Colonic mucosa (tissue), 4 donors: Measurements from ENCODE around the gene PRKCB. TPM values are rescaled to one million over a fixed set of nuclear protein-coding genes. Genes with fewer than 3 reads are reported as not detected.
"Not testable (repeated sequence)": the region's sequence is repeated elsewhere in the genome, so short reads cannot be mapped to it uniquely, and the experiment has no call there.

Experiments
- DNase-seq: peaks from one replicate; pipeline ENCODE4 v3.0.0-alpha.2; 2020
- H3K27ac ChIP-seq: fragments of 200-600 bp; one replicate; pipeline ENCODE4 v1.8.0; 2021
- H3K27me3 ChIP-seq: fragments of 200-600 bp; one replicate; pipeline ENCODE4 v1.8.0; 2021
- H3K36me3 ChIP-seq: fragments of 200-600 bp; one replicate; pipeline ENCODE4 v1.8.0; 2021
- H3K4me1 ChIP-seq: fragments of 200-600 bp; one replicate; pipeline ENCODE4 v1.8.0; 2021; ENCODE audit warnings: mild to moderate bottlenecking
- H3K4me3 ChIP-seq: fragments of 200-600 bp; one replicate; pipeline ENCODE4 v1.8.0; 2021
- H3K9ac ChIP-seq, 2 donors: one replicate each; pipeline ENCODE4 v1.7.0; 2013; ENCODE audit warnings: control low read depth in 2 of 2, low read depth in 2 of 2, low read length in 2 of 2
- H3K9me3 ChIP-seq: fragments of 200-600 bp; one replicate; pipeline ENCODE4 v1.8.0; 2021
- CTCF ChIP-seq: fragments of 200-600 bp; IDR thresholded peaks from one replicate; pipeline ENCODE4 v1.8.0; 2022; ENCODE audit warnings: antibody characterized with exemption, mild to moderate bottlenecking
- intact Hi-C: fragments of 100-400 bp; cut with DNase I; formaldehyde crosslinking; loops from one replicate; pipeline ENCODE4 v1.14.1; 2022
- total RNA-seq, 2 donors: library from RNA; stranded (reverse); fragmentation: NEBNext Ultra II Directional in 1 of 2; extraction: Animal tissue kit (Norgen Biotek cat#: 25700) in 1 of 2; gene quantifications; one replicate each; pipeline ENCODE4 v1.2.1, GENCODE V29; 2021
- donor health status: healthy.
- donor health status: DM: no; HTN: no; CAD: no.
- donor health status: DM: no; HTN: no; CAD: no.

PRKCB gene
- total RNA-seq, 2 donors from 2014 or later: 2.5 to 10.7 TPM

GRCh38 chr16:24013054-24013636 lies 177.4 kb downstream of the PRKCB start:
- no peak overlapping the region for H3K9ac ChIP-seq
- no peak overlapping the region for H3K4me3 ChIP-seq
- no peaks in the 10 kb centered on the region for H3K9me3 ChIP-seq
- intact Hi-C loops: loop anchor here (5.0 kb wide), 1 partner anchor 276 kb away; no protein-coding TSS in a partner anchor
- H3K27me3 ChIP-seq: no peaks in the 10 kb centered on the region
- H3K4me1 ChIP-seq: peaks cover 9% of the 10 kb centered on the region
- no peak for TF ChIP-seq CTCF
- no peaks in the 10 kb centered on the region for H3K36me3 ChIP-seq
- H3K27ac ChIP-seq: no peak overlapping the region
- no peak for DNase-seq

- Histone ChIP-seq H3K9ac (no peak overlapping the region), H3K4me3 (no peak overlapping the region), H3K36me3 (no peaks in the 10 kb centered on the region), H3K9me3 (no peaks in the 10 kb centered on the region), H3K27me3 (no peaks in the 10 kb centered on the region), H3K27ac (no peak overlapping the region), H3K4me1 (peaks cover 9% of the 10 kb centered on the region)
- no peak for TF ChIP-seq CTCF
- intact Hi-C loops: loop anchor here (5.0 kb wide), 1 partner anchor 277 kb away; no protein-coding TSS in a partner anchor
- DNase-seq: peak; percentile 44
Observed at GRCh38 chr16:24013864-24014645, 178.3 kb downstream of the PRKCB start.

DNA sequence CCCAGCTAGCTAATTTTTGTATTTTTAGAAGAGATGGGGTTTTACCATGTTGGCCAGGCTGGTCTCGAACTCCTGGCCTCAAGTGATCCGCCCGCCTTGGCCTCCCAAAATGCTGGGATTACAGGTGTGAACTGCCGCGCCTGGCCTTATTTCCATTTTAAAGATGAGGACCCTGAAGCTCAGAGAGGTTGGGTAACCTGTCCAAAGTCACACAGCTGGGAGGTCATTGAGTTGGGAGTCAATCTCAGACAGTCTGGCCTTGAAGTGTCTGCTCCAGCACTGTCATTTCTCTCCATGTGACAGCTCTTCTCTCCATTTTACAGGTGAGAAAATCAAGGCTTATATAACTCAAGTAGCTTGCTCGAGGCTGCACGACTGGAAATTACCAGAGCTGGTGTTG lies 179.2 kb downstream of the PRKCB start:
- not testable (repeated sequence) for H3K27ac ChIP-seq, H3K9me3 ChIP-seq, H3K27me3 ChIP-seq, H3K9ac ChIP-seq, H3K4me1 ChIP-seq, H3K4me3 ChIP-seq, H3K36me3 ChIP-seq, DNase-seq
- intact Hi-C loops: loop anchor here (5.0 kb wide), 1 partner anchor 278 kb away; no protein-coding TSS in a partner anchor

DNA sequence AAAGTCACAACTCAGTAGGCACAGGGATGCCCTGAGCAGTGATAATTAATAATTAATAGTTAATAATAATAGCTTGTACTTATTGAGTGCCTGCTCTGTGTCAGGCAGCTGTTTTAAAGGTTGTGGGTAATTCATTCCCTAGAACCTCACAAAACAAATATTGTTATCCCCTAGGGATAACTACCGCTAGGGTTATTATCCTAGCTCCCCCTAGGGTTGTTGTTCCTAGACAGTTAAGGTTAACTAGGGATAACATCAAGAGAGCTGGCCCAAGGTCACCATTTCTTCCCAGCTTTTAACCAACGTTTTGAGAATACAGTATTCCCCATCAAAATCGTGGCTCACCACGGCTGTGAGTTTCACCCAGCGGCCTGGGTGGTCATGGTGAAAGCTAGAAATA lies 180.1 kb downstream of the PRKCB start:
- H3K9ac ChIP-seq: no peak overlapping the region
- intact Hi-C loops: no loop called here
- peaks cover 9% of the 10 kb centered on the region for H3K4me1 ChIP-seq
- no peaks in the 10 kb centered on the region for H3K27me3 ChIP-seq
- H3K27ac ChIP-seq: no peak overlapping the region
- no peak for TF ChIP-seq CTCF
- H3K36me3 ChIP-seq: no peaks in the 10 kb centered on the region
- H3K4me3 ChIP-seq: no peak overlapping the region
- DNase-seq: no peak
- H3K9me3 ChIP-seq: no peaks in the 10 kb centered on the region

DNA sequence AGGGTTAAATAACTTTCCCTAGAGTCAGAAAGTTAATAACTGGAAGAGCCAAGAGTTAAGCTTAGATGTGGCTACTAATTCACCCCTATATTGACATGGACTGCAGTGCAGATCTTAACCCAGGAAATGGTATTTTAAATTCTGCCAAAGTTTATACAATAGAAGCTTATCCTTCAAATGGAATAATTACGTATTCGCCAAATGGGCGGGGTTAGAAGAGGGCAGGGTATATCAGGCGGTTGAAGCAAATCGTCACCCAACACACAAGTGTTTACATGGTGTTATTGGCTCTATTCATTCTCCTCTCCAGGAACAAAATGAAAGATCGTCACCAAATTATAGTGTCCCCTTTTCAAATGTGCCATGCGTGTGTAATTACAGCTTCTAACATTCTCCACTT lies 182.7 kb downstream of the PRKCB start:
- intact Hi-C loops: no loop called here
- H3K27ac ChIP-seq: no peak overlapping the region
- DNase-seq: no peak
- H3K4me3 ChIP-seq: no peak overlapping the region
- no peak overlapping the region for H3K9ac ChIP-seq
- TF ChIP-seq CTCF: no peak
- H3K36me3 ChIP-seq: no peaks in the 10 kb centered on the region
- no peaks in the 10 kb centered on the region for H3K9me3 ChIP-seq
- H3K4me1 ChIP-seq: peaks cover 9% of the 10 kb centered on the region
- H3K27me3 ChIP-seq: no peaks in the 10 kb centered on the region

- Histone ChIP-seq H3K27ac (no peak overlapping the region), H3K4me1 (no peaks in the 10 kb centered on the region), H3K4me3 (no peak overlapping the region), H3K27me3 (no peaks in the 10 kb centered on the region), H3K36me3 (no peaks in the 10 kb centered on the region), H3K9me3 (no peaks in the 10 kb centered on the region), H3K9ac (no peak overlapping the region)
- no peak for TF ChIP-seq CTCF
- intact Hi-C loops: no loop called here
- no peak for DNase-seq
Observed at GRCh38 chr16:24022797-24023196, 187.0 kb downstream of the PRKCB start.
